Mucosa of descending colon (tissue), 3 donors: ENCODE results near the gene SERPINA9. TPM values are rescaled to one million over a fixed set of nuclear protein-coding genes. Genes with fewer than 3 reads are reported as not detected.

ENCODE experiments used
- ATAC-seq: fragments of 200-7000 bp; cut with Tn5 transposase; one replicate; pipeline ENCODE4 v1.9.1; 2020; ENCODE audit warnings: mild to moderate bottlenecking, moderate library complexity
- DNase-seq, 3 donors: peaks; one replicate each; pipeline ENCODE4 v3.0.0-alpha.2; 2020
- H3K36me3 ChIP-seq: fragments of 200-600 bp; one replicate; pipeline ENCODE4 v1.8.0; 2021; ENCODE audit warnings: low read depth, mild to moderate bottlenecking
- H3K4me1 ChIP-seq: fragments of 200-600 bp; one replicate; pipeline ENCODE4 v1.8.0; 2021; ENCODE audit warnings: low read depth, mild to moderate bottlenecking
- H3K4me3 ChIP-seq: fragments of 200-600 bp; one replicate; pipeline ENCODE4 v1.8.0; 2021; ENCODE audit warnings: mild to moderate bottlenecking
- H3K9me3 ChIP-seq: fragments of 200-600 bp; one replicate; pipeline ENCODE4 v1.8.0; 2021; ENCODE audit warnings: mild to moderate bottlenecking
- CTCF ChIP-seq: fragments of 200-600 bp; IDR thresholded peaks from one replicate; pipeline ENCODE4 v1.8.0; 2022; ENCODE audit warnings: antibody characterized with exemption, mild to moderate bottlenecking
- intact Hi-C, 2 donors: fragments of 100-400 bp; cut with DNase I in 1 of 2; cut with micrococcal nuclease in 1 of 2; formaldehyde crosslinking; loops; one replicate each; pipeline versions ENCODE4 v1.11.0 to v1.11.1; 2022; cut with DNase I, micrococcal nuclease
- total RNA-seq, 3 donors: library from RNA; stranded (reverse); fragmentation: NEBNext Ultra II Directional in 2 of 3; extraction: Animal tissue kit (Norgen Biotek cat#: 25700) in 2 of 3; gene quantifications; one replicate each; pipeline versions ENCODE4 v1.2.1 to v1.2.4, GENCODE V29; 2021 to 2023
- donor health status: DM: no; HTN: no; CAD: no; lungs with moderate emphysema.
- donor health status: DM: no; HTN: no; CAD: no.
- donor health status: DM: no; HTN: yes; CAD: no.

Gene SERPINA9
- total RNA-seq, 3 donors from 2014 or later: not detected

DNA sequence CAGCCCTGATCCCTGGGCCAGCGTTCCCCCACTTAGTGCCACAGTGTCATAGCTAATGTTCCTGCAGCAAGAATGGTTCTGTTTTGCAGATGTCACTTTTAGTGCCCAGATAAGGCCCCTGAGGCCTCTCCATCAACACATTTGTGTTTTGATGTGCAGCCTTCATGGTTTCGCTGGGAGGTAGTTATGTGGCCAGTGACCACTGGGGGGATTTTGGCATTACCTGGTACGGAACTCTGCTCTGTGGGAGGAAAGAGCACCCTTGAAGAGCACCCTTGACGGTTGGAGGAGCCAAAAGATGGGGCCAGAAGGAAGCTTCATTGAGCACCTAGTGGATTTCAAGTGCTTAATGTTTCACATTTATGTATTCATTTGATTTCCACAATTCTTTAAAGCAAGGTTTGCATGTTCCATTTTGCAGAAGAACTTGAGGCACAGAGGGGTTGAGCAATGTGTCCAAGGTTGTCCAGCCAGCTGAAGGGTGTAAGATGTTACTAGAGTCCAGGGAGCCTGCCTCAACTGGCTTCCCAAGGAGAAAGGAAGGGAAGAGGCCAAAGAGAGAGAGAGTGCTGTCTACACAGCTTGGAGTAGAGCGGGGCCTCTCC, 36.4 kb downstream of the SERPINA9 start:
- intact Hi-C loops: no loop called here
- Histone ChIP-seq H3K36me3 (no peaks in the 10 kb centered on the region), H3K4me3 (no peak overlapping the region), H3K4me1 (no peaks in the 10 kb centered on the region), H3K9me3 (no peaks in the 10 kb centered on the region)
- ATAC-seq: no peak
- no peak for TF ChIP-seq CTCF
- DNase-seq: no peak

GRCh38 chr14:94428610-94429009, 47.4 kb downstream of the SERPINA9 start:
- ATAC-seq: no peak
- TF ChIP-seq CTCF: no peak
- Histone ChIP-seq H3K9me3 (no peaks in the 10 kb centered on the region), H3K36me3 (no peaks in the 10 kb centered on the region), H3K4me1 (no peaks in the 10 kb centered on the region), H3K4me3 (no peak overlapping the region)
- intact Hi-C loops: no loop called here
- no peak for DNase-seq

DNA sequence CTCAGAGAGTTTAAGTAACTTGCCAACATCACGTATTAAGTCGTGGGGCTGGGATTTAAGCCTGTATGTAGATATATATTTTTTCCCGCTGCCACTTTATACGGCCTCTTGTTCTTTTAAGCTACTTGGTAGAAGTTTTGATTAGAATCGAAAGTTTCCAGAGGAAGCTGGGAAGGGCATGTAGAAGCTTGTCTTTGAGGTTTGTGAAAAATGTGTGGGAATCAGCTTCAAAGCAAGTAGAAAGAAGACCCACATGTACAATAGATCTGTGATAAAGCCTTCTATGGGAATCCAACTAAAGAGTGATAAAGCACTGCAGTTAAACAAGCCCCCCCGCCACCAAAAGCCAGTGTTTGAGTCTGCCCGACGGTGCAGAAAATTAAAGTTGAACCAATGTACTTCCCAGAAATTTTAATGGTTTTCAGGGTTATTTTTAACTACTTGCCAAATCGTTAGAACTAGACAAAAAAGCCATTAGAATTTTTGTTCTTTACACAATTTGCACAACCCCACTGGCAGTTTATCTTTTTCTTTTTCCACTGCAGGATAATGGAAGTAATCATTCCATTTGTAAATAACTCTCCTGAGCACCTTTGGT, 48.9 kb downstream of the SERPINA9 start:
- no peak for TF ChIP-seq CTCF
- no peak for ATAC-seq
- H3K4me3 ChIP-seq: no peak overlapping the region
- H3K9me3 ChIP-seq: no peaks in the 10 kb centered on the region
- intact Hi-C loops: no loop called here
- no peaks in the 10 kb centered on the region for H3K36me3 ChIP-seq
- no peak for DNase-seq
- no peaks in the 10 kb centered on the region for H3K4me1 ChIP-seq

DNA sequence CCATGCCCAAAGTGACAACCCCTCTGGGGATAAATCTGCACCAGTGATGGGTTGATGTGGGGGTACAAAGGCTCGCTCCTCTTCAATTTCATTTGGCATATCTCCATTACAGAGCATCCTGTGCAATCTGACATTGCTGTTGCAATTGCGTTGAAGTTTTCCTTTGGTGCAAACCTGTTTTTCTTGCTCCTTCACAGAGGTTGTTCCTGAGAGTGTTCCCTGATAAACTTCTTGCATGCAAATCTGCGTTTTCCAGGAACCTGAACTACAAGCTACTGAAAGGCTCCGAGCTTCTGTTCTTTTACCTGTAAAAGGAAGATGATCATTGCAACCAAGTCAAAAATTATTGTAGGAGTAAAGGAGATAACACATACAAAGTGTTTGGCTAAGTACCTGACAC, 49.5 kb downstream of the SERPINA9 start:
- H3K36me3 ChIP-seq: no peaks in the 10 kb centered on the region
- no peak for ATAC-seq
- H3K4me3 ChIP-seq: no peak overlapping the region
- no peak for TF ChIP-seq CTCF
- intact Hi-C loops: no loop called here
- no peaks in the 10 kb centered on the region for H3K4me1 ChIP-seq
- no peak for DNase-seq
- H3K9me3 ChIP-seq: no peaks in the 10 kb centered on the region

DNA sequence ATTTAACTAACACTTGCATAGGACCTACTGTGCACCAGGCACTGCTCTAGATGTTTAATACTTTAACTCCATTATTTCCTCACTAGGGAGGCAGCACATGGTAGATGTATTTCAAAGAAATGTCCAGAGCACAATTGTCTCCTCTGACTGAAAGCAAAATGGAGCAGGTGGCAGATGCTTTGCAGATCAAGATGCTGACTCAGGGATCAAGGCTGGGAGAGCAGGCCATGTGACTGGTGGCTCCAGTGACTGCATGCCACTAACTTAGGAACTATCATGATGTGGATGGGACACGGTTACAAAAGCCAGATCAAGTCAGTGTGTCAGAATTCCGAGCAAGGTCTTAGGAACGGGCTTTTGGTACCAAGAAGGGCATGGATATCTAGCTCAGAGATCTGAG, 51.6 kb downstream of the SERPINA9 start:
- no peaks in the 10 kb centered on the region for H3K9me3 ChIP-seq
- intact Hi-C loops: no loop called here
- H3K36me3 ChIP-seq: no peaks in the 10 kb centered on the region
- no peak overlapping the region for H3K4me3 ChIP-seq
- ATAC-seq (no peak), DNase-seq (no peak)
- H3K4me1 ChIP-seq: no peaks in the 10 kb centered on the region
- TF ChIP-seq CTCF: no peak
